ENCODE measurements around the gene PLEKHA5. TPM values are rescaled to one million over a fixed set of nuclear protein-coding genes. Genes with fewer than 3 reads are reported as not detected.

PLEKHA5 gene
- total RNA-seq, 2 donors from 2014 or later = 3.7 to 4.6 TPM

GRCh38 chr12:19113464-19113863 lies 16.1 kb upstream of the PLEKHA5 start:
- Mint-ChIP-seq H3K9me3 (no peaks in the 10 kb centered on the region), H3K4me1 (ENCODE audit: low read depth) (no peaks in the 10 kb centered on the region), H3K27ac (no peak overlapping the region), H3K27me3 (ENCODE audit: low read depth) (peaks cover 14% of the 10 kb centered on the region), H3K36me3 (ENCODE audit: insufficient read depth in 2 of 2) (no peaks in the 10 kb centered on the region), H3K4me3 (no peak overlapping the region)
- no peak for DNase-seq
- no peak for ATAC-seq (replicated peaks in 1 of 2)

- no peak overlapping the region for H3K27ac Mint-ChIP-seq
- H3K36me3 Mint-ChIP-seq (ENCODE audit: insufficient read depth in 2 of 2) = no peaks in the 10 kb centered on the region
- ATAC-seq (replicated peaks in 1 of 2) (no peak), DNase-seq (no peak)
- no peaks in the 10 kb centered on the region for H3K4me1 Mint-ChIP-seq (ENCODE audit: low read depth)
- no peaks in the 10 kb centered on the region for H3K9me3 Mint-ChIP-seq
- no peak overlapping the region for H3K4me3 Mint-ChIP-seq
- peaks cover 16% of the 10 kb centered on the region for H3K27me3 Mint-ChIP-seq (ENCODE audit: low read depth)
These were observed 14.2 kb upstream of the PLEKHA5 start for GRCh38 chr12:19115285-19115684.

GRCh38 chr12:19119440-19119839 lies 10.1 kb upstream of the PLEKHA5 start:
- no peaks in the 10 kb centered on the region for H3K4me1 Mint-ChIP-seq (ENCODE audit: low read depth)
- no peak for DNase-seq
- H3K27me3 Mint-ChIP-seq (ENCODE audit: low read depth) = peaks cover 12% of the 10 kb centered on the region
- H3K9me3 Mint-ChIP-seq = no peaks in the 10 kb centered on the region
- no peak overlapping the region for H3K4me3 Mint-ChIP-seq
- no peaks in the 10 kb centered on the region for H3K36me3 Mint-ChIP-seq (ENCODE audit: insufficient read depth in 2 of 2)
- no peak for ATAC-seq (replicated peaks in 1 of 2)
- H3K27ac Mint-ChIP-seq = no peak overlapping the region

GRCh38 chr12:19120795-19121194 lies 8.7 kb upstream of the PLEKHA5 start:
- no peak overlapping the region for H3K4me3 Mint-ChIP-seq
- H3K27me3 Mint-ChIP-seq (ENCODE audit: low read depth) = peaks cover 12% of the 10 kb centered on the region
- H3K9me3 Mint-ChIP-seq = no peaks in the 10 kb centered on the region
- H3K4me1 Mint-ChIP-seq (ENCODE audit: low read depth) = peaks cover 9% of the 10 kb centered on the region
- no peak for DNase-seq
- no peak for ATAC-seq (replicated peaks in 1 of 2)
- no peaks in the 10 kb centered on the region for H3K36me3 Mint-ChIP-seq (ENCODE audit: insufficient read depth in 2 of 2)
- H3K27ac Mint-ChIP-seq = peak overlapping the region; percentile 52

GRCh38 chr12:19121449-19122018 lies 8.0 kb upstream of the PLEKHA5 start:
- Mint-ChIP-seq H3K4me3 (no peak overlapping the region), H3K27me3 (ENCODE audit: low read depth) (peaks cover 12% of the 10 kb centered on the region), H3K9me3 (no peaks in the 10 kb centered on the region), H3K27ac (no peak overlapping the region), H3K36me3 (ENCODE audit: insufficient read depth in 2 of 2) (no peaks in the 10 kb centered on the region), H3K4me1 (ENCODE audit: low read depth) (peaks cover 9% of the 10 kb centered on the region)
- no peak for DNase-seq
- ATAC-seq (replicated peaks in 1 of 2) = no peak

- peak; percentile 54 to 69 for ATAC-seq (replicated peaks in 1 of 2)
- Mint-ChIP-seq H3K27me3 (ENCODE audit: low read depth) (peaks cover 6% of the 10 kb centered on the region), H3K27ac (peak overlapping the region; percentile 32), H3K4me1 (ENCODE audit: low read depth) (peaks cover 9% of the 10 kb centered on the region), H3K36me3 (ENCODE audit: insufficient read depth in 2 of 2) (peaks cover 5 to 9% of the 10 kb centered on the region in 2 donors), H3K4me3 (peak overlapping the region in 1 of 2 donors; percentile 49), H3K9me3 (peaks cover 4 to 7% of the 10 kb centered on the region in 2 donors)
- peak in 1 of 2 donors; percentile 2 for DNase-seq
These were observed 4.2 kb upstream of the PLEKHA5 start for GRCh38 chr12:19125325-19125724.

GRCh38 chr12:19127270-19127669 lies 2.3 kb upstream of the PLEKHA5 start:
- Mint-ChIP-seq H3K4me1 (ENCODE audit: low read depth) (peaks cover 25% of the 10 kb centered on the region), H3K9me3 (peaks cover 4 to 7% of the 10 kb centered on the region in 2 donors), H3K27me3 (ENCODE audit: low read depth) (peaks cover 23% of the 10 kb centered on the region), H3K27ac (no peak overlapping the region), H3K4me3 (no peak overlapping the region), H3K36me3 (ENCODE audit: insufficient read depth in 2 of 2) (peaks cover 5 to 9% of the 10 kb centered on the region in 2 donors)
- DNase-seq = no peak
- ATAC-seq (replicated peaks in 1 of 2) = no peak

- DNase-seq (no peak), ATAC-seq (replicated peaks in 1 of 2) (no peak)
- peaks cover 25% of the 10 kb centered on the region for H3K4me1 Mint-ChIP-seq (ENCODE audit: low read depth)
- peaks cover 4 to 7% of the 10 kb centered on the region in 2 donors for H3K9me3 Mint-ChIP-seq
- H3K4me3 Mint-ChIP-seq = peak overlapping the region; percentile 76 to 88
- H3K27ac Mint-ChIP-seq = no peak overlapping the region
- peaks cover 28% of the 10 kb centered on the region for H3K27me3 Mint-ChIP-seq (ENCODE audit: low read depth)
- H3K36me3 Mint-ChIP-seq (ENCODE audit: insufficient read depth in 2 of 2) = peaks cover 5 to 9% of the 10 kb centered on the region in 2 donors
These were observed 1.0 kb upstream of the PLEKHA5 start for GRCh38 chr12:19128485-19128884.

GRCh38 chr12:19129122-19129485 lies 429 bp upstream of the PLEKHA5 start:
- H3K27ac Mint-ChIP-seq = peak overlapping the region; percentile 92
- H3K4me3 Mint-ChIP-seq = peak overlapping the region; percentile 76 to 88
- ATAC-seq (replicated peaks in 1 of 2) = no peak
- peaks cover 4 to 7% of the 10 kb centered on the region in 2 donors for H3K9me3 Mint-ChIP-seq
- H3K4me1 Mint-ChIP-seq (ENCODE audit: low read depth) = peaks cover 25% of the 10 kb centered on the region
- H3K36me3 Mint-ChIP-seq (ENCODE audit: insufficient read depth in 2 of 2) = peaks cover 5 to 9% of the 10 kb centered on the region in 2 donors
- H3K27me3 Mint-ChIP-seq (ENCODE audit: low read depth) = peaks cover 33% of the 10 kb centered on the region
- DNase-seq = no peak

GRCh38 chr12:19130224-19131024 lies 891 bp downstream of the PLEKHA5 start:
- peaks cover 20% of the 10 kb centered on the region for H3K4me1 Mint-ChIP-seq (ENCODE audit: low read depth)
- DNase-seq (peak; percentile 19 to 28), ATAC-seq (replicated peaks in 1 of 2) (peak; percentile 23 to 41)
- H3K4me3 Mint-ChIP-seq = peak overlapping the region; percentile 94
- peaks cover 5 to 9% of the 10 kb centered on the region in 2 donors for H3K36me3 Mint-ChIP-seq (ENCODE audit: insufficient read depth in 2 of 2)
- peak overlapping the region; percentile 72 for H3K27ac Mint-ChIP-seq
- H3K27me3 Mint-ChIP-seq (ENCODE audit: low read depth) = peaks cover 33% of the 10 kb centered on the region
- peaks cover 4 to 7% of the 10 kb centered on the region in 2 donors for H3K9me3 Mint-ChIP-seq

- Mint-ChIP-seq H3K4me1 (ENCODE audit: low read depth) (peaks cover 16% of the 10 kb centered on the region), H3K36me3 (ENCODE audit: insufficient read depth in 2 of 2) (peaks cover 5 to 9% of the 10 kb centered on the region in 2 donors), H3K27me3 (ENCODE audit: low read depth) (peaks cover 33% of the 10 kb centered on the region), H3K9me3 (peaks cover 4 to 7% of the 10 kb centered on the region in 2 donors), H3K4me3 (peak overlapping the region; percentile 94), H3K27ac (peak overlapping the region; percentile 72)
- ATAC-seq (replicated peaks in 1 of 2) (no peak), DNase-seq (no peak)
These were observed 1.5 kb downstream of the PLEKHA5 start for GRCh38 chr12:19131025-19131444.

GRCh38 chr12:19138551-19138950 lies 9.0 kb downstream of the PLEKHA5 start:
- Mint-ChIP-seq H3K27me3 (ENCODE audit: low read depth) (peaks cover 5% of the 10 kb centered on the region), H3K4me1 (ENCODE audit: low read depth) (no peaks in the 10 kb centered on the region), H3K36me3 (ENCODE audit: insufficient read depth in 2 of 2) (no peaks in the 10 kb centered on the region), H3K9me3 (no peaks in the 10 kb centered on the region), H3K27ac (no peak overlapping the region), H3K4me3 (no peak overlapping the region)
- ATAC-seq (replicated peaks in 1 of 2) = no peak
- no peak for DNase-seq

GRCh38 chr12:19138956-19139355 lies 9.4 kb downstream of the PLEKHA5 start:
- peaks cover 1% of the 10 kb centered on the region for H3K27me3 Mint-ChIP-seq (ENCODE audit: low read depth)
- no peaks in the 10 kb centered on the region for H3K36me3 Mint-ChIP-seq (ENCODE audit: insufficient read depth in 2 of 2)
- H3K9me3 Mint-ChIP-seq = no peaks in the 10 kb centered on the region
- no peaks in the 10 kb centered on the region for H3K4me1 Mint-ChIP-seq (ENCODE audit: low read depth)
- no peak for DNase-seq
- ATAC-seq (replicated peaks in 1 of 2) = no peak
- H3K4me3 Mint-ChIP-seq = no peak overlapping the region
- H3K27ac Mint-ChIP-seq = no peak overlapping the region
